ENCODE data around the gene DOCK2. TPM values are rescaled to one million over a fixed set of nuclear protein-coding genes. Genes with fewer than 3 reads are reported as not detected.

DOCK2 gene
- total and polyA plus RNA-seq, 2 of the 8 experiments (the other 6 are each of a cell fraction or from before 2014, with no cell fraction given), result 3.9 to 5.7 TPM

- DNase-seq (ENCODE audit: low read depth in 1 of 2, low spot score in 2 of 2) (no peak), FAIRE-seq (no peak)
- Histone ChIP-seq H2BK120ac (replicated peaks; ENCODE audit: low read depth, low read length) (no peak overlapping the region), H3K27me3 (replicated peaks in 1 of 4; ENCODE audit: control insufficient read depth in 3 of 4, extremely low read depth in 1 of 4, insufficient read depth in 3 of 4, low read length in 3 of 4) (no peaks in the 10 kb centered on the region), H3K18ac (ENCODE audit: extremely low read depth, low read length) (no peak overlapping the region), H3K9ac (replicated peaks in 1 of 4; ENCODE audit: extremely low read depth in 1 of 4, low read depth in 3 of 4, low read length in 3 of 4) (no peak overlapping the region), H4K8ac (ENCODE audit: extremely low read depth, insufficient read depth, low read length) (no peak overlapping the region), H3K79me2 (ENCODE audit: control insufficient read depth in 1 of 2, insufficient read depth in 2 of 2, low read length in 2 of 2) (no peaks in the 10 kb centered on the region), H2BK5ac (ENCODE audit: low read depth, low read length) (no peak overlapping the region), H3K4me2 (ENCODE audit: insufficient read depth in 1 of 2, low read depth in 2 of 2, low read length in 2 of 2) (no peak overlapping the region), H2BK15ac (ENCODE audit: low read length) (no peak overlapping the region), H3K27ac (ENCODE audit: low read depth, low read length) (no peak overlapping the region), H4K91ac (replicated peaks; ENCODE audit: insufficient read length, low read length) (no peak overlapping the region), H3K4me1 (replicated peaks in 1 of 4; ENCODE audit: control insufficient read depth in 3 of 4, insufficient read depth in 4 of 4, low read length in 3 of 4) (no peaks in the 10 kb centered on the region), H4K5ac (ENCODE audit: insufficient read length, low read depth, low read length) (no peak overlapping the region), H3K79me1 (ENCODE audit: low read depth, low read length) (no peaks in the 10 kb centered on the region), H3K4me3 (ENCODE audit: extremely low read depth in 1 of 4, insufficient read depth in 2 of 4, low read depth in 3 of 4, low read length in 4 of 4) (no peak overlapping the region), H2AK5ac (ENCODE audit: low read depth, low read length) (no peak overlapping the region), H3K9me3 (ENCODE audit: insufficient read depth in 2 of 2, low read depth in 1 of 2, low read length in 1 of 2) (no peaks in the 10 kb centered on the region), H3K56ac (replicated peaks; ENCODE audit: insufficient read length, low read depth, low read length) (no peak overlapping the region), H3K23ac (ENCODE audit: insufficient read length) (no peak overlapping the region), H3K4ac (replicated peaks; ENCODE audit: insufficient read length, low read depth, low read length) (no peak overlapping the region), H3K14ac (ENCODE audit: insufficient read length) (no peak overlapping the region), H2AFZ (ENCODE audit: low read length) (no peak overlapping the region), H4K20me1 (replicated peaks in 1 of 2; ENCODE audit: control insufficient read depth in 1 of 2, insufficient read depth in 2 of 2, low read length in 2 of 2) (no peaks in the 10 kb centered on the region), H2BK12ac (ENCODE audit: low read depth, low read length) (no peak overlapping the region), H3K23me2 (ENCODE audit: low read depth, low read length) (no peaks in the 10 kb centered on the region), H3K36me3 (ENCODE audit: control insufficient read depth in 2 of 4, insufficient read depth in 4 of 4, low read length in 3 of 4) (no peaks in the 10 kb centered on the region), H2BK20ac (ENCODE audit: low read length) (no peak overlapping the region)
- WGBS, 2 experiments (ENCODE audit: extremely low coverage in 1 of 2, insufficient coverage in 1 of 2, insufficient read length in 1 of 2, insufficient replicate concordance in 2 of 2, low coverage in 1 of 2, low lambda C conversion rate in 2 of 2, missing lambda C conversion rate in 1 of 2), result 90% methylated on average over 7 of the region's 7 CpGs; no CpG with 5 or more reads in 1 of the 2 experiments
- POLR2A ChIA-PET (ENCODE audit: partially characterized antibody), result no interaction called here
- CTCF ChIA-PET (ENCODE audit: partially characterized antibody), result interaction anchor here (1.1 to 6.5 kb wide), 19 partner anchors 8 to 367 kb away, joined by 3 to 40 read pairs (median 5); partner anchors contain the start of gene INSYN2B
- TF ChIP-seq HDAC2 (IDR thresholded peaks at IDR 0.05; ENCODE audit: borderline replicate concordance in 1 of 2, low read depth in 2 of 2, low read length in 2 of 2) (no peak), SAP30 (IDR thresholded peaks at IDR 0.05; ENCODE audit: insufficient read depth, insufficient replicate concordance, low read length) (no peak), RFX5 (IDR thresholded peaks at IDR 0.05; ENCODE audit: borderline replicate concordance, low read depth, low read length) (no peak), RXRA (IDR thresholded peaks at IDR 0.05; ENCODE audit: insufficient read depth, low read depth, low read length) (no peak), CREB1 (IDR thresholded peaks at IDR 0.05) (no peak), SP2 (IDR thresholded peaks at IDR 0.05; ENCODE audit: low read length) (no peak), ATF2 (IDR thresholded peaks at IDR 0.05; ENCODE audit: low read length) (no peak), ATF3 (IDR thresholded peaks at IDR 0.05; ENCODE audit: insufficient read depth, low read depth, low read length) (no peak), BACH1 (IDR thresholded peaks at IDR 0.05; ENCODE audit: low read length) (no peak), SIN3A (conservative IDR thresholded peaks at IDR 0.05 in 1 of 2, IDR thresholded peaks at IDR 0.05 in 1 of 2; ENCODE audit: low read depth in 1 of 2, low read length in 2 of 2) (no peak)
Observed at GRCh38 chr5:169702693-169703481, 65.8 kb downstream of the DOCK2 start.
